Natural killer cell treated with Interleukin-12 subunit alpha and Interleukin-12 subunit beta and Interleukin-15 and Interleukin-18, amount 100 ng/mL, for 72 hours (primary cell): ENCODE data around the gene DENND1B. TPM values are rescaled to one million over a fixed set of nuclear protein-coding genes. Genes with fewer than 3 reads are reported as not detected.
"Not testable (repeated sequence)": the region's sequence is repeated elsewhere in the genome, so short reads cannot be mapped to it uniquely, and the experiment has no call there.

Source experiments
- ATAC-seq, 2 donors: fragments of 150-1000 bp; cut with Tn5 transposase in 1 of 2; sonication (Bioruptor Pico), chemical (Tn5 transposase) in 1 of 2; 2 replicates each; pipeline ENCODE4 v1.10.0; 2021
- DNase-seq: peaks from one replicate; pipeline ENCODE4 v3.0.0; 2022; ENCODE audit warnings: low spot score
- H3K27ac Mint-ChIP-seq, 2 donors: 1 replicate in 1 of 2; 2 replicates in 1 of 2; pipeline ENCODE4 v1.8.0; 2022; ENCODE audit warnings: mixed read lengths in 2 of 2, mild to moderate bottlenecking in 1 of 2, moderate library complexity in 1 of 2
- H3K27me3 Mint-ChIP-seq, 2 donors: 1 replicate in 1 of 2; 2 replicates in 1 of 2; pipeline ENCODE4 v1.8.0; 2022; ENCODE audit warnings: mixed read lengths in 2 of 2
- H3K36me3 Mint-ChIP-seq: one replicate; pipeline ENCODE4 v1.8.0; 2022; ENCODE audit warnings: mixed read lengths
- H3K4me1 Mint-ChIP-seq, 2 donors: 1 replicate in 1 of 2; 2 replicates in 1 of 2; pipeline ENCODE4 v1.8.0; 2022; ENCODE audit warnings: low read depth in 2 of 2, mixed read lengths in 2 of 2, mild to moderate bottlenecking in 1 of 2
- H3K4me3 Mint-ChIP-seq: one replicate; pipeline ENCODE4 v1.8.0; 2022; ENCODE audit warnings: mixed read lengths
- H3K9me3 Mint-ChIP-seq: 2 replicates; pipeline ENCODE4 v1.8.0; 2022; ENCODE audit warnings: mixed read lengths
- total RNA-seq, 2 donors: library from RNA; stranded (reverse); gene quantifications; one replicate each; pipeline ENCODE4 v1.2.3, GENCODE V29; 2022

The DENND1B gene
- total RNA-seq, 2 donors from 2014 or later = 26.1 to 27.7 TPM

DNA sequence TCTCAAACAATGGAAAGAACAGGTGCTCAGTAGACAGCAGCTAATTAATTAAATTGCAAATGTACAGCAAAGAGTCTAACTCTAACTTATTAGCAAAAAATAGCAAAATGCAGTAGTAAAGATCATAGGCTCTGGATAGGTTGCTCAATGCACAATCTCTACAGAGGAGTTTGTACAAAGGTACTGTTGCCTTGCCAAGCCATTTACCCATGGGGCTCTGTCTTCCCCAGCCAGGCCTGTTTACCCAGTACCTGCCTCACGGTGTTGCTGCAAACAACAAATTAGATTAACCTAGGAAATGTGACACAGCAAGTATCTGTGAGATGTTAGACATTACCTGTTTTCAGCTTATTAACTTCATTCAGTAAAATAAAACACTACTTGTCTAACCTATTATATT is 222.0 kb downstream of the DENND1B start:
- no peaks in the 10 kb centered on the region for H3K36me3 Mint-ChIP-seq
- H3K27me3 Mint-ChIP-seq = no peaks in the 10 kb centered on the region
- H3K4me1 Mint-ChIP-seq = peaks cover 0 to 5% of the 10 kb centered on the region in 2 donors
- DNase-seq (no peak), ATAC-seq (no peak)
- no peak overlapping the region for H3K27ac Mint-ChIP-seq
- H3K9me3 Mint-ChIP-seq = no peaks in the 10 kb centered on the region
- no peak overlapping the region for H3K4me3 Mint-ChIP-seq

DNA sequence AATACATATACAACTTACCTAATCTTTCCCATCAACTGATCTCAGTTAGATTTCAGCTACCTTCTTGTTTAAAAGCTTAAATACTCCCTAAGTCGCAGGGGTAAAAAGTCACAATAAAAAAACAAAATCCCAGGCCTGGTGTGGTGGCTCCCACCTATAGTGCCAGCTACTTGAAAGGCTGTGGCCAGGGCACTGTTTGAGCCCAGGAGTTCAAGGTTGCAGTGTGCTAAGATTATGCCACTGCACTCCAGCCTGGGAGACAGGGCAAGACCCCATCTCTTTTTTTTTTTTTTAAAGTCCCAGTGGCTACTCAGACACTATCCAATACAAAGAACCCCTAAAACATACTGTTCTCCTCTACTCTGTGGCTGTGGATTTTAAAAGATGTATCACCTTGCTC is 228.3 kb downstream of the DENND1B start:
- H3K27ac Mint-ChIP-seq = no peak overlapping the region
- ATAC-seq = no peak
- no peaks in the 10 kb centered on the region for H3K27me3 Mint-ChIP-seq
- H3K36me3 Mint-ChIP-seq = peaks cover 10% of the 10 kb centered on the region
- H3K9me3 Mint-ChIP-seq = no peaks in the 10 kb centered on the region
- no peaks in the 10 kb centered on the region for H3K4me1 Mint-ChIP-seq
- no peak for DNase-seq
- H3K4me3 Mint-ChIP-seq = no peak overlapping the region

DNA sequence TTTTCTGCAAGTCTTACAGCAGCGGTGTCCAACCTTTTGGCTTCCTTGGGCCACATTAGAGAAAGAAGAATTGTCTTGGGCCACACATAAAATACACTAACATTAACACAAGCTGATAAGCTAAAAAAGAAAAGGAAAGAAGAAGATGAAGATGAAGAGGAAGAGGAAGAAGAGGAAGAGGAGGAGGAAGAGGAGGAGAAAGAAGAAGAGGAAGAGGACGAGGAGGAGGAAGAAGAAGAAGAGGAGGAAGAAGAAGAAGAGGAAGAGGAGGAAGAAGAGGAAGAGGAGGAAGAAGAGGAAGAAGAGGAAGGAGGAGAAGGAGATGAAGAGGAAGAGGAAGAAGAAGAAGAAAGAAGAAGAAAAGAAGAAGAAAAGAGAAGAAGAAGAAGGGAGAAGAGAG is 230.7 kb downstream of the DENND1B start:
- H3K4me1 Mint-ChIP-seq = no peaks in the 10 kb centered on the region
- no peaks in the 10 kb centered on the region for H3K9me3 Mint-ChIP-seq
- no peaks in the 10 kb centered on the region for H3K27me3 Mint-ChIP-seq
- no peak for DNase-seq
- no peak overlapping the region for H3K4me3 Mint-ChIP-seq
- H3K27ac Mint-ChIP-seq = no peak overlapping the region
- H3K36me3 Mint-ChIP-seq = peaks cover 10% of the 10 kb centered on the region
- ATAC-seq = no peak

DNA sequence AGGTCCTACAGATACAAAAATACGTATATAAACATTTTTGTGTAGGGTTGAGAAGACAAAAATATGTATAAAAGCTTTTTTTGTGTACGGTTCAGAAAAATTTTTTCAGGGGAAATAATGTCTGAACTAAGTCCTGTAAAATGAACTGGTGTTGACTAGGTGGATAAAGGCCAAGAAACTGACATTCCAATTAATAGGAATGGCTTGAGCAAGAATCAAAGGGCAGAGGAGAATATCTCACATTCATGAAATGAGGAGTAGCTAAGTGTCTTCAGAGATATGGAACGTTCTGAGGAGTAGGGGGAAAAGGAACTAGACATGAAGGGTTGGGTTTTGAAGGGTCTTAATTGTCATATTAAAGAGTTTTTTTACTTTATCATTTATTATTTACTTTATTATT is 231.2 kb downstream of the DENND1B start:
- no peak for ATAC-seq
- no peaks in the 10 kb centered on the region for H3K27me3 Mint-ChIP-seq
- H3K9me3 Mint-ChIP-seq = no peaks in the 10 kb centered on the region

GRCh38 chr1:197541411-197541810 is 233.9 kb downstream of the DENND1B start:
- Mint-ChIP-seq H3K9me3 (no peaks in the 10 kb centered on the region), H3K4me1 (no peaks in the 10 kb centered on the region), H3K36me3 (peaks cover 10% of the 10 kb centered on the region), H3K27me3 (no peaks in the 10 kb centered on the region), H3K27ac (no peak overlapping the region), H3K4me3 (no peak overlapping the region)
- no peak for DNase-seq
- ATAC-seq = no peak

More for the DNA sequence above, 231.2 kb downstream of the DENND1B start:
- no peaks in the 10 kb centered on the region for H3K4me1 Mint-ChIP-seq
- no peak overlapping the region for H3K4me3 Mint-ChIP-seq
- peaks cover 10% of the 10 kb centered on the region for H3K36me3 Mint-ChIP-seq
- no peak overlapping the region for H3K27ac Mint-ChIP-seq
- no peak for DNase-seq

- Mint-ChIP-seq H3K27me3 (no peaks in the 10 kb centered on the region), H3K27ac (no peak overlapping the region), H3K9me3 (no peaks in the 10 kb centered on the region), H3K36me3 (no peaks in the 10 kb centered on the region), H3K4me1 (no peaks in the 10 kb centered on the region), H3K4me3 (no peak overlapping the region)
- no peak for ATAC-seq
- no peak for DNase-seq
Measured at GRCh38 chr1:197526736-197527371, 248.4 kb downstream of the DENND1B start.

DNA sequence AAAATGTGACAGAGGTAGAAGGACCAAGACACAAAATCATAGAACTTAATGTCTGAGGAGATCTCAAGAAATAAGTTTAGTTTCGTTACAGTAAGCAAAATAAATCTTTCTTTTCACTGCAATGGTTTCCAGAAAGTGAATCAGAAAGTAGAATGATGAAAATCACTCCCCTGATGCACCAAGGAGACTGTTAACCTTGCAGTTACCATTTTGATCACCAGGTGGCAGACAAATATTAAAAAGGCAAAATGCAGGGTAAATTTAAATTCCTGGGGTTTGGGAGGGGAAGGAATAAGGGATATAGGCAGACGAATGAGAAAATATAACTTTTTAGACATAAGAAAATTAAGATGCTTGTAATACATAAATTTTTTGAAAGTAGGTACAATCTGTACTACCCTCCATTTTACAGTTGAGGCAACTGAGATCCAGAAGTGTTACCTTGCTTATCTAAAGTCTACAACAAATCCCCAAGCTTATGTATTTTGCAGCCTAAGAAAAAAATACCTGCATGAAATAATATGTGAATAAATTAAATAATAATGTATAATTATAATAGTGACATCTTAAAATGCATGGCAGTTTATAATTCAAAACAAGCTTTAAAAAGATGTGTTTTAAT is 254.1 kb downstream of the DENND1B start:
- DNase-seq = peak; percentile 63
- Mint-ChIP-seq H3K4me3 (no peak overlapping the region), H3K4me1 (peaks cover 5 to 6% of the 10 kb centered on the region in 2 donors), H3K27ac (no peak overlapping the region), H3K9me3 (no peaks in the 10 kb centered on the region), H3K36me3 (no peaks in the 10 kb centered on the region), H3K27me3 (no peaks in the 10 kb centered on the region)
- peak in 1 of 2 donors; percentile 45 for ATAC-seq

GRCh38 chr1:197519741-197520334 is 255.4 kb downstream of the DENND1B start:
- Mint-ChIP-seq H3K36me3 (no peaks in the 10 kb centered on the region), H3K4me1 (peaks cover 5 to 6% of the 10 kb centered on the region in 2 donors), H3K9me3 (no peaks in the 10 kb centered on the region), H3K27me3 (no peaks in the 10 kb centered on the region), H3K27ac (no peak overlapping the region), H3K4me3 (no peak overlapping the region)
- DNase-seq (no peak), ATAC-seq (no peak)

GRCh38 chr1:197515421-197515820 is 259.9 kb downstream of the DENND1B start:
- no peaks in the 10 kb centered on the region for H3K27me3 Mint-ChIP-seq
- H3K27ac Mint-ChIP-seq = no peak overlapping the region
- H3K9me3 Mint-ChIP-seq = no peaks in the 10 kb centered on the region
- no peaks in the 10 kb centered on the region for H3K4me1 Mint-ChIP-seq
- DNase-seq = no peak
- no peak overlapping the region for H3K4me3 Mint-ChIP-seq
- ATAC-seq = no peak
- peaks cover 4% of the 10 kb centered on the region for H3K36me3 Mint-ChIP-seq

GRCh38 chr1:197510691-197511378 is 264.4 kb downstream of the DENND1B start:
- Mint-ChIP-seq H3K9me3 (no peaks in the 10 kb centered on the region), H3K36me3 (peaks cover 4% of the 10 kb centered on the region), H3K27me3 (no peaks in the 10 kb centered on the region), H3K4me1 (no peaks in the 10 kb centered on the region), H3K27ac (no peak overlapping the region), H3K4me3 (no peak overlapping the region)
- DNase-seq (no peak), ATAC-seq (no peak)

DNA sequence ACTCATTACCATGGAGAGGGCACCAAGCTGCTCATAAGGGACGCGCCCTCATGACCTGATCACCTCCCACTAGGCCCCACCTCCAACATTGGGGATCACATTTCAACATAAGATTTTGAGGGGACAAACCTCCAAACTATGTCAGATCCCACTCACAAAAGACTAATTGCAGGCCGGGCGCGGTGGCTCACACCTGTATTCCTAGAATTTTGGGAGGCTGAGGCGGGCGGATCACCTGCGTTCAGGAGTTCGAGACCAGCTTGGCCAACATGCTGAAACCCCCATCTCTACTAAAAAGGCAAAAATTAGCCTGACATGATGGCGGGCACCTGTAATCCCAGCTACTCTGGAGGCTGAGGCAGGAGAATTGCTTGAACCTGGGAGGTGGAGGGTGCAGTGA is 278.6 kb downstream of the DENND1B start:
- ATAC-seq = no peak
- H3K4me1 Mint-ChIP-seq = no peaks in the 10 kb centered on the region
- H3K36me3 Mint-ChIP-seq = no peaks in the 10 kb centered on the region
- H3K27ac Mint-ChIP-seq = no peak overlapping the region
- no peaks in the 10 kb centered on the region for H3K9me3 Mint-ChIP-seq
- no peak overlapping the region for H3K4me3 Mint-ChIP-seq
- H3K27me3 Mint-ChIP-seq = peaks cover 9 to 23% of the 10 kb centered on the region in 2 donors
- no peak for DNase-seq

GRCh38 chr1:197491505-197491904 is 283.8 kb downstream of the DENND1B start:
- H3K9me3 Mint-ChIP-seq, ATAC-seq, H3K4me3 Mint-ChIP-seq, H3K36me3 Mint-ChIP-seq, DNase-seq, H3K27ac Mint-ChIP-seq, H3K4me1 Mint-ChIP-seq: not testable (repeated sequence)
- peaks cover 21 to 25% of the 10 kb centered on the region in 2 donors for H3K27me3 Mint-ChIP-seq

DNA sequence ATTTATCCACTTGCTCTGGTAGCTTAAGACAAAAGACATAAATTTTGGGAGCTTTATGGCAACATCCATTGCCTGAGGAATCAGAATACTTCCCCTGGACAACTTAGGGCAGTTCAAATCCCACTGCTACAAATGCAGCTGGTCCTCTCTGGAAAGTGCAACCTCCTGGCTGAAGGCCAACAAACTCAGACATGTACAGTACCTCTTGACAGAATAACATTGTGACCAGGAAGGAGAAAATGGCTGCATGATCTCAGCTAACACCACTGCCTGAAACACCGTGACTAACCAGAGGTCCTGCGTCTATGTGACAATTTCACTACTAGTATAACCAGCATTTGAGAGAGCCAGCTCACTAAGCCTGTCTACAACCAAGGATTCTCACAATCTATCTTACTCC is 288.3 kb downstream of the DENND1B start:
- no peak overlapping the region for H3K4me3 Mint-ChIP-seq
- H3K27ac Mint-ChIP-seq = no peak overlapping the region
- H3K4me1 Mint-ChIP-seq = peaks cover 0 to under 1% of the 10 kb centered on the region in 2 donors
- ATAC-seq (no peak), DNase-seq (no peak)
- H3K36me3 Mint-ChIP-seq = no peaks in the 10 kb centered on the region
- H3K27me3 Mint-ChIP-seq = peaks cover 9 to 18% of the 10 kb centered on the region in 2 donors
- peaks cover 4% of the 10 kb centered on the region for H3K9me3 Mint-ChIP-seq

DNA sequence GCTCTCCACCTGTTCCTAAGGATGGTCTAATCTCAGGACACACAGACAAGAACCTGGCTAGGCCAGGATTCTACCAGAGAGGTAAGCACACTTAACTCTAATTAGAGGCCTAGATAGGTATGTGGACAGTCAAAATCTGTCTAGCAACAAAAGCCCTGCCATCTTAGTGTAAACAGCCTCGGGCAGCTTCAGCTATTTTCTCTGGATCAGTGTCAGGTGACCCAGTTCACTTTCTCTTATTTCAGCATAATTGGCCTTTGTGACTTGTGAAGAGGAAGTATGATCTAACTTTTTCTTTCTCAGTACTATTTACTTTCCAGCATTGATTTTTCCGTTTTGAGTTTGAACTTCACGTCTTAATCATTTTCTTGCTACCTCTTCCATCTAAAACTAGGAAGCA is 289.5 kb downstream of the DENND1B start:
- ATAC-seq = no peak
- no peaks in the 10 kb centered on the region for H3K36me3 Mint-ChIP-seq
- H3K4me3 Mint-ChIP-seq = no peak overlapping the region
- H3K9me3 Mint-ChIP-seq = peaks cover 4% of the 10 kb centered on the region
- H3K27me3 Mint-ChIP-seq = peaks cover 5 to 8% of the 10 kb centered on the region in 2 donors
- no peak for DNase-seq
- no peak overlapping the region for H3K27ac Mint-ChIP-seq
- peaks cover 7 to 10% of the 10 kb centered on the region in 2 donors for H3K4me1 Mint-ChIP-seq
